Skin of body (tissue), 2 donors: ENCODE results near the gene DHH. TPM values are rescaled to one million over a fixed set of nuclear protein-coding genes. Genes with fewer than 3 reads are reported as not detected.

Experiments used
- DNase-seq: peaks from one replicate; lab custom pipeline; 2025; lab: John Stamatoyannopoulos, UW
- total RNA-seq: library from RNA; depleted of rRNA; stranded (reverse); fragments of >200 nt; gene quantifications from one replicate; pipeline ENCODE4 v1.2.3, GENCODE V29; 2014

The DHH gene
- total RNA-seq, 1 donor from 2014 or later: 1.2 TPM

DNA sequence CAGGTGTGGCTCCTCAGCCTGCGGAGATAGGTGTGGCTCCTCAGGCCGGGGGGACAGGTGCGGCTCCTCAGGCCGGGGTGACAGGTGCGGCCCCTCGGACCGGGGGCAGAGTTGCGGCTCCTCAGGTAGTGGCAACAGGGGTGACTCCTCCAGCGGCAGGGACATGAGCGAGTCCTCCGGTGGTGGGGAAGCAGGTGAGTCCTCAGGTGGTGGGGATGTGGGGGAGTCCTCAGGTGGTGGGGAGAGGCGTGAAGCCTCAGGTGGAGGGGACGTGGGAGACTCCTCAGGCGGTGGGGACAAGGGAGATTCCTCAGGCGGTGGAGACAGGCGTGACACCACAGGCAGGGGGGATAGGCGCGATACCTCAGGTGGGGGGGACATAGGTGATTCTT is 43.2 kb downstream of the DHH start:
- no peak for DNase-seq

DNA sequence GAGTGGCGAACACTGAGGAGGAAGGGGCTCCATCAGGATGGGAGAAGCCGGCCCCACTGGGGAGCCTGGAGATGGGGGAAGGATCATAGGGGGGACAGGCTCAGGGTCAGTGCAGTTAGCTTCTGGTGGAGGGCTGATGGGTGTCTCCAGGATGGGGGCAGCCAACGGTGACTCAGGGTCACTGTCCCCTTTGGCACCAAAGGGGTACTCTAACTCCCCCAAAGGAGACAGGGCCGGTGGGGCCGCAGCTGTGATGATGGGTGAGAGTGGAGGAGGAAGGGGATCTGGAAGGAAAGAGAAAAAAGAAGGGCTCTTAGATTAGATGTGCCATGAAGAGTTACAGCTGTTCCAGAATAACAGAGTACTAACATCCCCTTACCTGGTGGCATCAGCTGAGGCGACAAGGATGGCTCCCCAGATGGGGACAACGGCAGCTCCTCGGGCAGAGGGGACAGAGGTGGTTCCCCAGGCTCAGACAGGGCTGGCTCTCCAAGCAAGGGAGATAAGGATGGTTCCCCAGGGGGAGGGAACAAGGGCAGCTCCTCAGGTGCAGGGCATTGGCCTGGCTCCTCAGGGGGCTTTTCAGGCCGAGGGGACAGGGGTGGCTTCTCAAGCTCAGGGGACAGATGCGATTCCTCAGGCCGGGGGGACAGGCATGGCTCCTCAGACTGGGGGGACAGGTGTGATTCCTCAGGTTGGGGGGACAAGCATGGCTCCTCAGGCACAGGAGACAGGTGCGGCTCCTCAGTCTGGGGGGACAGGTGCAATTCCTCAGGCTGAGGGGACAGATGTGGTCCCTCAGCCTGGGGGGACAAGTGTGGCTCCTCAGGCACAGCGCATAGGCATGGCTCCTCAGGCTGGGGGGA is 43.9 kb downstream of the DHH start:
- no peak for DNase-seq

DNA sequence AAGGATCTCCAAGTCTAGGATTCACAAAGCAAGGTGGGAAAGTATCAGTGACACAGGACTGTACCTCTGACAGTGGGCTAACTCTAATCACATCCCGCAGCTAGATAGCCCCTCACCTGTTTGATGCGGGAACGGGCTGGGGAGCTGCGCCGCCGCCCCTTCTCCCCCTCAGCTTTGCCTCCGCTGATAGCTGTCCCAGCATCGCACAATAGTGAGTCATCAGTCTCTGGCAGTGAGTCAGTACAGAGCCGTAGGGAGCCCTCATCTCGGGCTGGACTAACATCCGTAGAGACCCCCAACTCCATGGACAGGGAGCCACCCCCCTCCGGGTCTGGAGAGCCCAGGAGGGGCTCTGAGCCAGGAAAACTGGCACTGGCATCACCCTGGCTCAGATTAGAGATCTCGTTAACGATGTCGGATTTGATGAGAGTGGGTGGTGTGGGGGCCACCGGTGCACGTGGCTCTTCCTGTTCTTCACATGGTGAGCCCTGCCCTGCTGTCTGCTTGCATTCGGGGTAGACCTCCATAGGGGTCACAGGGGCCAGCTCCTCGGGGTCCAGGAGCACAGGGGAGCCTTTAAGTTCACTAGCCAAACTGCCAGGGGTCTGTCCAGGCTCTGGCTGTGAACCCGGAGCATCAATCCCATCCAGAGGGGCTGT is 44.9 kb downstream of the DHH start:
- no peak for DNase-seq

DNA sequence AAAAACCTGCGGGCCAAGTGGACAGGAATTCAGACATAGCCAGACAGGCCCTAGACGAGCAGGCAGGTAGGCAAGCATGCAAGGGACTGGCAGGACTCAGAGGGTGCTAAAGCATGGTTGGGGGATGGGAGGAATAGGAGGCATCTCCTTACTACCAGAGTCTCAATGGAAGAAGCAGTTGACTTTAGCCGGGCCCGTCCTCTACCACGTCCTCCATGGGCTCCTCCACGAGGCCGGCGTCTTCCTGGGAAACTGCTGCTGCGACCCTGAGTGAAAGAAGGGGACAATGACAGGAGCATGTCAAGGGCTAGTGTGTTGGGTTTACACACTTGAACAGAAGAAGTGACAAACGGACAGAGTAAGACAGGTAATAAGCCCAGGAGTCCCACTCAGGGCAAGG is 45.6 kb downstream of the DHH start:
- DNase-seq: no peak

DNA sequence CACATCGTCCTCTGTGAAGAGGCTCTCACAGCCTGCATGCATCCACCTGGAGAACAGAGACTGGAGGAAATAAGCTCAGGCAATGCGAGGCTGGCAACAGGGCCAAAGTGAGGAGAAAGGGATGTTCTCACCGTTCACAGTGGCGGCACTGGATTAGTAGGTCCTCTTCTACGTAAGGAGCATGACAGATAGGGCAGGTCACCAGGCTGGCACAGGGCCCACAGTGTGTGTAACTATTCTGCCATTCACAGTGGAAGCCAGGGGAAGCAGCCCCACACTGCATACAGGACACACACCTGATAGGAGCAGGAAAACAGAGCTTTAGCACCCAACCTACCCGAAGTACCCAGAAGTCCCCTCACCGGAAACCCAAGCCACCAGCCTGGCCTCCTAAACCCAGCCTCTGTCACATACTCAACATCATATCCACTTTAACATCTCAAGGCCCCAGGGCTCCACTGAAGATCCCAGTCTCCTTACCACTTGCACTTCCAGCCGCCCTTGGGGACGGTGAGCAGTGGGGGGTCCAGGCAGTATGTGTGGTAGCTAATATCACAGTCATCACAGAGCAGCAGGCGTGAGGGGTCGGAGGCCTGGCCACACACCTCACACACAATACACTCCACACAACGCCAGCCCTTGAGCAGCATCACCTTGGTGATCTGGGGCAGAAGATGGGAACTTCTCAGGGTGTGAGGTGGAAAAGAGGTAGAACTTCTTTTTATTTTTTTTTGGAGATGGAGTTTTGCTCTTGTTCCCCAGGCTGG is 48.3 kb downstream of the DHH start:
- no peak for DNase-seq

DNA sequence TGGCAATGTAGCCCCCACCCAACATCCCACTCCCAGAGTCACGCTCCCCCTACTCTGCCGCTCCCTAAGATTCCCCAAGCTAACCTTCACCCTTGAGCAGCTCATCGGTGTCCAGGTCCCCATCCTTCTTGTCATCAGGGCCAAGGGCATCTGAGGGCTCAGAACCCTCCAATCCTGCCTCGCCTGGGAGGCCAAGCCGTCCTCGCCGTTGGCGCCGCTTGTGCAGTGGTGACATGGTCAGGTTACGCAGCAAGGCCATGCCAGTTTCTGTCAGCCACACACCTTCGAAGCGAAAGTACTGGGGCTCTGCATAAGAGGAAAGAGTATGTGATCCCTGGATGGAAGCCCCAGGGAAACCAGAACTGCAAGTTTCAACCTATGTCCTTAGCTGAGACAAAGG is 49.9 kb downstream of the DHH start:
- DNase-seq: no peak

DNA sequence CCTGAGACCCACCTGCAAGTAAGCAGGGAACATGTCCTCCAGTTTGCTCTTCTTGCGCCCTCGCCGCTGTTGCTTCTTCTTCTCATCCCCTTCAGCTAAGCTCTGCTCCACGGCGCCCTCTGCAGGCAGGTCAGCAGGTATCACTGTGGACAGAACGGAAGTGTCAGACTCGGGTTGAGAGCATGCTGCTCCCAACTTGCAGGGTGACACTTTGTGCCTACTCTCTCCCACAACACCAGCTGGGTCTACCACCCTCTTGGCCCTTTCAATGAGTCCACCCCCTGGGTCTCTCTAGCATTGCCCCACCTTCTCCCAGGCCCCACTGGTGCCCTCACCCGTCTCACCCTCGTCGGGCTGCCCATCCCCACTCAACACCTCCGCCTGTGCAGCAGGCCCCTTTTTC is 50.7 kb downstream of the DHH start:
- no peak for DNase-seq

DNA sequence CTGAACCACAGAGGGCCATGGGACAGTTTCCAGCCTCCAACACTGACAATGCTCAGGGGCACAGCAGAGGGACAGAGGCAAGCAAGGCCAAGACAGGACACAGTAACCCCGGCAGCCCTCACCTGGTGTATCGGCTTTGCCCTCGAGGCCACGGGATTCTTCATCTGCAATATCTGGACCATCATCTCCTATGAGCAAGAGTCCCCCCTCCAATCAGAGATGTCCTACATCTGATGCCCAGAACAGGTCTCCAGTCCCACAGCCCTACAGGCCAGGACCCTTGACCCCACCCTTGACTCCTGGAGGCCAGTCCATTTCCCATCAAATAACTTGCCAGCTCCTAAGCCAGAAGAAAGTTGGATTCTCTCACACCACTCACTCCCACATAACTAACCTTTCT is 51.4 kb downstream of the DHH start:
- no peak for DNase-seq

DNA sequence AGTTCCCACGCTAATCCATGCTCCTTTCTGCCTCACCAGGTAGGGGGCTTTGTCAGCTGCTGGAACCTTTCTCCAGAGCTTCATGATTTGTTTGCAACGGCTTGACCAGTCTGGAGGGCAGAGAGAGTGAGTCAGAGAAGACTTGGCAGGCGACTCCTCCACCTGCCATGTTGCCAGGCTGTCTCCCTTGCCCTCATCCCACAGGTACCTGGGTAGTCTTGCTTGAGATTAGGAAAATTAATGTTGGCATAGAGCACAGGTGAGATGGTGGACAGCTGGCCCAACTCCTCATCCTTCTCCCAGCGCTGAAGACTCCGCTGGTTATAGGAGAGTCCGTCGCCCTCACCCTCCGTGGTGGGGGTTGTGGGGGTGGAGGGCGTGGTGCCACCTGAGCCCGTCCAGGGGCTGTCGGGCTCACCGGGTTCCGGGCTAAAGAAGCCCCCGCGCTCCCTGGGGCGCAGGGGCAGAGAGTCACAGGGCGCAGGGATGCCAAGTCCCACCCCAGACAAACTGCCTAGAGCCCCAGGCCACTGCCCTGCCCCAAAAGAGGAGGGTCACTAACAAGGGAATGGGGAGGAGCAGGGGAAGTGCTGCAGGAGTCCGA is 52.6 kb downstream of the DHH start:
- no peak for DNase-seq

DNA sequence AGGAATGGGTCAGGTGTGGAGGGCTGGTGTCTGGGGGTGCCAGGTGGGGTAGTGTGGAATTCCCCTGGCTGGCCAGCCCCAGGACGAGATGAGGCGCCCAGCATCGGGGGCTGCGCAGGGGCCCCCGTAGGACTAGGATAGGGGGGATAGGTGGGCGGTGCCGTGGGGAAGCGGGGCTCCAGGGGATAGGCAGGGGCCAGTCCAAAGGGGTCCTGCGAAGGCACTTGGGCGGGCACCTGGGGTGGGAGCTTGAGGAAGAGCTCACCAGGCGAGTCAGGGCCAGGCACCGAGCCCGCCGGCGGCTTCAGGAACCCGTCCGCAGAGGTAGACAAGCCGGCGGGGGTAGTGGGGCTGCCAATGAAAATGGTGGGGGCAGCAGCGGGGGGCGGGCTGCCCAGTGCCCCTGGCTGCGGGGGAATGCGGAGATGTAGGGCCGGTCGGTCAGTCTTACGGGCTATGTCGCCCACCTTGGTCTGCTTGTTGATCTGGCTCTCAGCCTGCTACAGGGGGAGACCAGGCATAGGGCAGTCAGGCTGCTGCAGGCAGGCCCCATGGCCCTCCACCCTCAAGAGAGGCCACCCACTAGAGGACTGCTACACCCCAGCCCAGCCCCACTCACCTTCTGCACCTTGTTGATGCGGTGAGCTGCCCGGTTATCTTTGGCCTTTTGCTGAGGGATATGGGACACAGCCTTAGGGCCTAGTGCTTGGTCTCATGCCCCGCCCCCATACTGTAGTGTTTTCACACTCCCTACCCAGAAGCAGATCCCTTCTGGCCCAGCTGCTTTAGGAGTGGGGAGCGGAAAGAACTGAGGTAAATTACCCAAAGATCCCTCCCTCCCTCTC is 53.3 kb downstream of the DHH start:
- no peak for DNase-seq

DNA sequence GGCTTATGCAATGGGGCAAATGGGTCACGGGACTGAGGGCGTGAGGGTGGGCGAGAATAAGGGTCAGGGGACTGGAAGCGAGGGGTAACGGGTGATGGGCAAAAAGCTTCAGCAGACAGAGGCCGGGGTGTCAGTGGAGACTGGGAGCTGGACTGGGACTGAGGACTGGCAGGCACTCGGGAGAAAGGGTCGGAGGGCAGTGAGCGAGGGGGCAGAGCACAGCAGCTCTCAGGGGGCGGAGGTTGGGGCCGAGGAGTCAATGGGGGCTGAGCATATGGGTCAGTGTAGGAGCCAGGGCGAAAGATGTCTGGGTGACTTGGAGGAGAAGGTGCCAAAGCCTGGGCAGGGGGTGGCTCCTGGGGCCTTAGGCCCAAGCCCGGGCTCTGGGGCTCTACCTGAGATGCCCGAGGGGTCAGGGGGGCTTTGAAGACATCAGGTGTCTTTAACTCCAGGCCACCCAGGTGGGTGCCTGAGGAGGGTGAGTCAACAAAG is 54.2 kb downstream of the DHH start:
- no peak for DNase-seq

DNA sequence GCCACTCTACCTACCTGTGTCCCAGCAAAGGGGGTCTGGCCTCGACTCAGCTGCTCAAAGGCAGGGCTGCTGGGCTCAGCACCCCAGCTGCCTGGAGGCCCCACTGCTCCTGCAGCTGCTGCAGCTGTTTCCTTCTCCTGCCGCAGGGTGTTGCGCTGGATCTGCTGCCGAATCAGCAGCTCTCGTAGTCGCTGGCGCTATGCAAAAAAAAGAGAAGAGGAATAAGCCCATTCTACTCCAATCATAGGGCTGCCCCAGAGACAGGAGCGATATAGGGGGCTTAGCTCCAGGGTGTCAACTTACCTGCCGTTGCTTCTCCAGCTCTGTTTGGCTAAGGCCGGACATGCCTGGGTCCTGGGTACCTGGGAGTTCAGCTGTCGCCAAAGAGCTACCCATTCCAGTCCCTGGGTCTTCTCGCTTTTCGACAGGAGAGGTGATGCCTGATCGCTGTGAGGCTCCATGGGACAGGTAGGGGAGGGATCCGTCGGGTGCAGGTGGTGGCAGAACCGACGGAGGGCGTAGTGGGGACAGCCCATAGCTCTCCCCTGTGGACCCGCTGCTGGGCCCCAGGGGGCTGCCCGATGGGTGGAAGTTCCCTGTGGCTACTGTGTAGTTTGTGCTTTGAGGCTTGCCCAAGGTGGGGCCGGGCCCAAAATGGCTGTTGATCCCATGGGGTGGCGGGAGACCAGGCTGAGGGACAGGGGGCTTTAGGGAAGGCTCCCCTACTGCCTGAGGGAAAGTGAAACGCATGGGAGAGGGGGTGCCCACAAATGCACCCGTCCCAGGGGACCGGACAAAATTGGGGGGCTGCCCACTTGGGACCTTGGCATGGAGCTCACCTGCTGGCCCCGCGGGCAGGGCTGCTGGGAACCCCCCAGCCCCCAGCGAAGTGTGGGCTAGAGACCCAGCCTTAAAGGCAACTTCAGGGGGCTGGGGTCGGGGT is 54.9 kb downstream of the DHH start:
- DNase-seq: no peak

DNA sequence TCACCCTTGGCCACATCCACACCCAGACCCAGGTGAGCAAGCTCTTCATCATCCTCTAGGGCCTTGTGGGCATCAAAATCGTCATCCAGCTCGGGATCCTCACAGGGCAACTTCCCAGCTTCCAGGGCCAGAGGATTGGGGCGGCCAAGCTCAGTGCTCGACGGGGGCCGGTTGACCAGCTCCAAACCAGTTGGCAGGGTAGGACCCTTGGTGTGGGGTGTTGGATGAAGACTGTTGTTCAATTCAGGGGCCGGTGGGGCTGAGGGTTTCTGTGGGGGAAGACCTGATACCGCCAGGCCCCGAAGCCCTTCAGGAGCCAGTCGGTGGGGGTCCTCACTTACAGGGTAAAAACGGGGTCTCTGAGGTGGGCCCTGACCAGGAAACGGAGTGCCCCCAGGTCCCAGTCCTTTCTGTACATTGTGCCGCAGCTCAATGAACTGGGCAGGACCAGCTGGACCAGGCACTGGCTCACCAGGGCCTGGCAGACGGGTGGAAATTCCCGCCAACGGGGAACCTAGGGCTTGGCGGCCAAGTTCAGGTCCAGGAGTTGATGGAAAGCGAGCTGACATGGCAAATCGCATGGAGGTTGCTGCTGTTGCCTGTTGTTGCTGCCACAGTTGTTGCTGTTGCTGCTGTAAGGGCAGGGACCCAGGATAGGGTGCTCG is 56.2 kb downstream of the DHH start:
- DNase-seq: no peak

DNA sequence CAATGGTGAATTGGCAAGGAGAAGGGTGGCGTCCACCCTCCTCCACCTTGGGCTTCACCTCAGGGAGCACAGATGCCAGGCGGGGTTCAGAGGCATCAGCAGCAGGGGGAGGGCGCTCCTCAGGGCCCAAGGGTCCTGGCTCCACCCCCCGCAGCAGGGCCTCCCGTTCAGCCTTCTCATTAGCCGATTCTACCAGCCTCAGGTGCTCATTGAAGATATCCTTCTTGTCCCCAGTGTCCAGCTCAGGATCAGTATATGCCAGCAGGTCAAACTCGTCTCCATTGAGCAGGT is 56.7 kb downstream of the DHH start:
- DNase-seq: no peak

DNA sequence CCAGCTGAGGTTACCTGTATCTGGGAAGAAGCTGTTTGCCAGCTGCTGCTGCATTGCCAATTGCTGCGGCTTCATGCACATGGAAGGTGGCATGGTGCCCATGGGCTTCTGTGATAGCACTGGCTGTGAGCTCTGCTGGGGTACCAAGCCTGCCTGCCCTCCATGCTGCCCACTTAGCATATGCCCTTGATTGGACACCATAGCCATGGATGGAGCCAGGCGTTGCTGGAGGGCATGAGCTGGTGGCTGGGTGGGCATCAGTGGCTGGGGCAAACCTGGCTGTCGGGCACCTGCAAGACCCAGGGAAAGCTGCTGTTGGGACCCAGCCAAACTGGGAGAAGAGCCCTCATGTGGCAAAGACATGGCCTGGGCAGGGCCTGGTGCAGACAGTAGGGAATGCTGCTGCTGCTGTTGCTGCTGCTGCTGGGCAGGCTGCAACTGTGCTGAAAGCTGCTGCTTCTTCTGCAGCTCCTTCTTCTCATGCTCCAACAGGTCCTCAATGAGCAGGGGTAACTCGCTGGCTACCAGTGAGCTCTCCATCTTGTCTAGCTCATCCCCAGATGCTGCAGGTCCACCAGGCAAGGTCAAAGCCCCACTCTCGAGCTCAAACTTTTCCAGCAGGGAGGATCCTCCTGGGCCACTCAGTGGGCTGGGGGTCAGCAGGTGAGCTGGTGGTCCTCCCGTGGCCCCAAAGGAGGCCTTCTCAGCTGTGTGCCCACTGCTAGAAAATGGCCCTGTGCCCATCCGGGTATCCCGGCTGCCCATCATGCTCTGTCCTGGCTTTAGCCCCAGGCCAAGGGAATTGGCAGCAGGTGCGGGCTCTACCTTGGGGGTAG is 57.3 kb downstream of the DHH start:
- no peak for DNase-seq
